Muscle layer of duodenum (tissue), 2 donors: ENCODE data around the gene PKP1.

ENCODE experiments used
- H3K27ac ChIP-seq: one replicate; pipeline ENCODE4 v1.7.0; 2013; ENCODE audit warnings: mild to moderate bottlenecking, low read length
- H3K27me3 ChIP-seq: one replicate; pipeline ENCODE4 v1.7.0; 2013; ENCODE audit warnings: low read depth, mild to moderate bottlenecking, control low read depth, low read length
- H3K36me3 ChIP-seq, 2 donors: one replicate each; pipeline ENCODE4 v1.7.0; 2013; ENCODE audit warnings: low read length in 2 of 2, control low read depth in 1 of 2, mild to moderate bottlenecking in 1 of 2; ENCODE audit not compliant: insufficient read depth in 2 of 2, control insufficient read depth in 1 of 2
- H3K4me1 ChIP-seq, 2 donors: one replicate each; pipeline ENCODE4 v1.7.0; 2013; ENCODE audit warnings: low read length in 2 of 2, mild to moderate bottlenecking in 2 of 2, control low read depth in 1 of 2, moderate library complexity in 1 of 2; ENCODE audit not compliant: insufficient read depth in 2 of 2, control insufficient read depth in 1 of 2
- H3K4me3 ChIP-seq, 2 donors: one replicate each; pipeline ENCODE4 v1.7.0; 2013; ENCODE audit warnings: low read length in 2 of 2, low read depth in 1 of 2, mild to moderate bottlenecking in 1 of 2
- H3K9me3 ChIP-seq, 2 donors: one replicate each; pipeline ENCODE4 v1.7.0; 2013; ENCODE audit warnings: low read length in 2 of 2, control low read depth in 1 of 2, mild to moderate bottlenecking in 1 of 2; ENCODE audit not compliant: control insufficient read depth in 1 of 2
- donor health status: healthy.

The PKP1 gene

GRCh38 chr1:201262963-201263608, 20.2 kb upstream of the PKP1 start:
- H3K4me3 ChIP-seq: no peak overlapping the region
- peaks cover 4% of the 10 kb centered on the region for H3K27me3 ChIP-seq
- H3K36me3 ChIP-seq: no peaks in the 10 kb centered on the region
- H3K27ac ChIP-seq: no peak overlapping the region
- no peaks in the 10 kb centered on the region for H3K9me3 ChIP-seq
- H3K4me1 ChIP-seq: peaks cover 0 to 12% of the 10 kb centered on the region in 2 donors

DNA sequence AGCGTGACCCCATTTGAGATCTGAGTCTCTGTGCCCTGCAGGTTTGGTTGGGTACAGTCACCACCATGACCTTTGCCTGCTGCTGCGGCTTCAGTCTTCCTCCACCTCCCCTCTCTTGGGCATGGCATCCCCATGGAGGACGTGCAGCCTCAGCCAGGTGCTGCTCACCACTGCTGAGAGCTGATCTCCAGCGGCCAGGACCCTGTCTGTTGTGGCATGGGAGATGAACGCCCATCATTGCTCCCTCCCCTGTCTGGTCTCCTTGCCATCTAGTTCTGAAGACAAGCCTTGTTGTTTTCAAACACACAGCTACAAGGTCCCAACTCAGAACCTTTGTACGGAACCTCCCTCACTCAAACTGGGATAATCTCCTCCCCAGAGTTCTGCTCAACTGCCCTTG, 19.2 kb upstream of the PKP1 start:
- Histone ChIP-seq H3K4me1 (peaks cover 0 to 12% of the 10 kb centered on the region in 2 donors), H3K27me3 (peaks cover 4% of the 10 kb centered on the region), H3K9me3 (no peaks in the 10 kb centered on the region), H3K27ac (no peak overlapping the region), H3K4me3 (no peak overlapping the region), H3K36me3 (no peaks in the 10 kb centered on the region)

DNA sequence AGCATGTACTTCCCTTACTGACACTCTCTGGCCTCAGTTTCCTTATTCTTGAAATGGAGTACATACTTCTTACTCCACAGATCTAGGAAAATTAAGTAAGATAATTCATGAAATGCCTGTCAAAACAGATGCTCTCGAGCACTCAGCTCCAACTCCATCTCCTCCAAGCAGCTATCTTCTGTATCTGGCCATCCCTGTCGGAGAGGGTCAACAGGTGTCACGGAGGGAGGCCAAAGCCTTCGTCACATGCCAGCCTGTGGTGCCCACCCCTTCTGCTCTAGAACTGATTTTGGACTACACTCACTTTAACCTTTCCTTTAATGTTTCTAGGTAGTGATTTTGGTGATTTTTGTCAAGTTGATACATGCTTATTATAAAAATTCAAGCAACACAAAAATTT, 18.8 kb upstream of the PKP1 start:
- peaks cover 4% of the 10 kb centered on the region for H3K27me3 ChIP-seq
- H3K4me1 ChIP-seq: peaks cover 0 to 9% of the 10 kb centered on the region in 2 donors
- H3K9me3 ChIP-seq: no peaks in the 10 kb centered on the region
- H3K4me3 ChIP-seq: no peak overlapping the region
- H3K27ac ChIP-seq: no peak overlapping the region
- no peaks in the 10 kb centered on the region for H3K36me3 ChIP-seq

GRCh38 chr1:201265756-201266155, 17.6 kb upstream of the PKP1 start:
- Histone ChIP-seq H3K4me1 (no peaks in the 10 kb centered on the region), H3K27me3 (no peaks in the 10 kb centered on the region), H3K27ac (no peak overlapping the region), H3K4me3 (no peak overlapping the region), H3K9me3 (no peaks in the 10 kb centered on the region), H3K36me3 (no peaks in the 10 kb centered on the region)

DNA sequence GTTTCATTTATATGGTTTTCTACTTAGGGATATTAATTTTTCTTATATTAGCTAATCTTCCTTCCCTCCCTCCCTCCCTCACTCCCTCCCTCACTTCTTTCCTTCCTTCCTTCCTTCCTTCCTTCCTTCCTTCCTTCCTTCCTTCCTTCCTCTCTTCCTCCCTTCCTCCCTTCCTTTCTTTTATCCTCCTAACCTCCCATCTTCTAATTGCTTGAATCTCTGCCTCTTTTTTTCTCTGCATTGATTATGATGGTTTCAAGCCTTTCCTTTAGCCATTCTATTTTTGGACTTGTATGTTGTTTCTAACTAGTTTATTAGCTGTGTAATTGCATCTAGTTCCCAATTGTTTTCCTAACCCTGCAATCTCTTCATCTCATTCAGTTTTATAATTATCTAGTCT, 17.0 kb upstream of the PKP1 start:
- H3K4me3 ChIP-seq: no peak overlapping the region
- no peaks in the 10 kb centered on the region for H3K27me3 ChIP-seq
- H3K9me3 ChIP-seq: no peaks in the 10 kb centered on the region
- H3K27ac ChIP-seq: no peak overlapping the region
- H3K36me3 ChIP-seq: no peaks in the 10 kb centered on the region
- no peaks in the 10 kb centered on the region for H3K4me1 ChIP-seq

- no peaks in the 10 kb centered on the region for H3K9me3 ChIP-seq
- H3K4me3 ChIP-seq: no peak overlapping the region
- H3K27ac ChIP-seq: no peak overlapping the region
- no peaks in the 10 kb centered on the region for H3K36me3 ChIP-seq
- no peaks in the 10 kb centered on the region for H3K27me3 ChIP-seq
- H3K4me1 ChIP-seq: no peaks in the 10 kb centered on the region
These were observed 16.5 kb upstream of the PKP1 start for GRCh38 chr1:201266774-201267173.

DNA sequence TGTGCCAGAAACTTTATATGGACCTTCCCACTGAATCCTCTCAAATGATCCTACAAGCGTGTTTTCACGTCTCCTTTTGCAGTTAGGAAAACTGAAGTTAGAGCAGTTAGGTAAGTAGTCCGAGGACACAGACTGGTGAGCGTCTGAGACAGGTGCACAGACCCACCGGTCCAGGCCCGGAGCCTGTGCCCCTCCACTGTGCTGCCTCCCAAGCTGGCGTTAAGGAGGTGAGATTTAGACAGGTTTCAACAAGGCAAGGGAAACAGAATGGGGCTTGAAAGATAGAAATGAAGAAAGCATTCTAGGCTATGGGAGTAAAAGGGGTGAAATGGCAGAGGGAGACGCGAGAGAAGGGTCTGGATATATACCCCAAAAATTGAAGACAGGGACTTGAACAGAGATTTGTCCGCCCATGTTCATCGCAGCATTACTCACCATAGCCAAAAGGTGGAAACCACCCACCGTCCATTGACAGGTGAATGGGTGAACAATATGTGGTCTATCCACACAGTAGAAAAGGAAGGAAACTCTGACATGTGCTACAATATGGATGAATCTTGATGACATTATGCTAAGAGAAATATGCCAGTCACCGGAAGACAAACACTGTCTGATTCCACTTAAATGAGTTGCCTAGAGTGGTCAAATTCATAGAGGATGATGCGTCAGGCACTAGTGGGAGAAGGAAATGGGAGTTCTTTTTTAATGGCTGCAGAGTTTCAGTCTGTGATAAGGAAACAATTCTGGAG, 15.7 kb upstream of the PKP1 start:
- Histone ChIP-seq H3K4me3 (no peak overlapping the region), H3K27ac (no peak overlapping the region), H3K4me1 (no peaks in the 10 kb centered on the region), H3K36me3 (no peaks in the 10 kb centered on the region), H3K27me3 (no peaks in the 10 kb centered on the region), H3K9me3 (no peaks in the 10 kb centered on the region)

GRCh38 chr1:201268604-201269151, 14.6 kb upstream of the PKP1 start:
- H3K4me1 ChIP-seq: no peaks in the 10 kb centered on the region
- no peaks in the 10 kb centered on the region for H3K36me3 ChIP-seq
- H3K9me3 ChIP-seq: no peaks in the 10 kb centered on the region
- no peak overlapping the region for H3K27ac ChIP-seq
- no peaks in the 10 kb centered on the region for H3K27me3 ChIP-seq
- H3K4me3 ChIP-seq: no peak overlapping the region

DNA sequence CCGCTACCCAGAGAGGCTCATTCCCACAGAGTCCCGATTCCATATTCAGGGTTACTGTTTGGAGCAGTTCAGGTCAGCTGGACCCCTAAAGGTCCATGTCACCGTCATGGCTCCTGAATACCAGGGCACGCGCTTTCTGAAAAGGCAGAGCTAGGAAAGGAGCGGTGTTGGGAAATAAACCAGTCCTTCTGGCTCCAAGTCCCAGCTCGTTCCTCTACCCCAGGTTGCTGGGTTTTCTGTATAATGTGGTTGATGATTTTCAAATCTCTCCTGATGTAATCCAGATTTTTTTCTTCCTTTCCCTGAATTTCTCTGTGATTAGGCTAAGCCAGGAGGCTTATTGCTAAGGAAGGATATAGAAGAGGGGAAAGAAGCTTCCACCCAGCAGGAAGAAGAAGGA, 14.0 kb upstream of the PKP1 start:
- no peaks in the 10 kb centered on the region for H3K9me3 ChIP-seq
- H3K4me3 ChIP-seq: no peak overlapping the region
- H3K4me1 ChIP-seq: no peaks in the 10 kb centered on the region
- no peaks in the 10 kb centered on the region for H3K27me3 ChIP-seq
- H3K27ac ChIP-seq: no peak overlapping the region
- H3K36me3 ChIP-seq: no peaks in the 10 kb centered on the region

GRCh38 chr1:201269900-201270410, 13.4 kb upstream of the PKP1 start:
- H3K27me3 ChIP-seq: no peaks in the 10 kb centered on the region
- no peaks in the 10 kb centered on the region for H3K4me1 ChIP-seq
- no peak overlapping the region for H3K27ac ChIP-seq
- no peaks in the 10 kb centered on the region for H3K9me3 ChIP-seq
- no peaks in the 10 kb centered on the region for H3K36me3 ChIP-seq
- H3K4me3 ChIP-seq: no peak overlapping the region

- Histone ChIP-seq H3K4me1 (no peaks in the 10 kb centered on the region), H3K9me3 (no peaks in the 10 kb centered on the region), H3K27me3 (no peaks in the 10 kb centered on the region), H3K36me3 (no peaks in the 10 kb centered on the region), H3K27ac (no peak overlapping the region), H3K4me3 (no peak overlapping the region)
These were observed 12.5 kb upstream of the PKP1 start for GRCh38 chr1:201270616-201271390.
